Keratinocyte (primary cell): ENCODE data around the gene ADAMTS2. TPM values are rescaled to one million over a fixed set of nuclear protein-coding genes. Genes with fewer than 3 reads are reported as not detected.

Experiments
- DNase-seq: peaks from one replicate; pipeline ENCODE4 v3.0.0-alpha.2; 2011; ENCODE audit warnings: low read depth, missing footprints, low spot score
- FAIRE-seq: peaks from 2 replicates; lab custom pipeline; 2011; peaks lifted over from hg19 to GRCh38; lab: Jason Lieb, UNC
- H2AFZ ChIP-seq: 2 replicates; pipeline ENCODE4 v1.6.0; 2012; ENCODE audit warnings: low read length, control low read depth, inconsistent platforms; ENCODE audit not compliant: control insufficient read depth
- H3K27ac ChIP-seq: 2 replicates; pipeline ENCODE4 v1.5.1; 2011; ENCODE audit warnings: low read length; ENCODE audit not compliant: control insufficient read depth, insufficient read depth
- H3K27me3 ChIP-seq: 3 replicates; pipeline ENCODE4 v1.6.0; 2011; ENCODE audit warnings: low read length; ENCODE audit not compliant: control insufficient read depth, insufficient read depth; ENCODE audit errors: extremely low read depth
- H3K36me3 ChIP-seq, 2 experiments: 2 replicates in 1 of 2; 3 replicates in 1 of 2; pipeline ENCODE4 v1.5.1; 2011; ENCODE audit warnings: low read length in 2 of 2, mild to moderate bottlenecking in 1 of 2; ENCODE audit not compliant: control insufficient read depth in 2 of 2, insufficient read depth in 2 of 2; ENCODE audit errors: extremely low read depth in 1 of 2
- H3K4me1 ChIP-seq: 3 replicates; pipeline ENCODE4 v1.5.1; 2011; ENCODE audit warnings: low read length; ENCODE audit not compliant: control insufficient read depth, insufficient read depth; ENCODE audit errors: extremely low read depth
- H3K4me2 ChIP-seq: 3 replicates; pipeline ENCODE4 v1.6.0; 2011; ENCODE audit warnings: low read depth, low read length; ENCODE audit not compliant: control insufficient read depth, insufficient read depth; ENCODE audit errors: extremely low read depth
- H3K4me3 ChIP-seq, 3 experiments: fragments of 200-600 bp in 1 of 3; sonication (generic) in 1 of 3; 2 replicates in 2 of 3; 3 replicates in 1 of 3; pipeline ENCODE4 v1.5.1; 2011 to 2016; ENCODE audit warnings: low read length in 3 of 3, mild to moderate bottlenecking in 3 of 3, control low read depth in 2 of 3, inconsistent platforms in 1 of 3, low read depth in 1 of 3, mixed read lengths in 1 of 3, mixed run types in 1 of 3, moderate library complexity in 1 of 3; ENCODE audit not compliant: control insufficient read depth in 2 of 3, insufficient read depth in 2 of 3; ENCODE audit errors: extremely low read depth in 1 of 3
- H3K79me2 ChIP-seq: 2 replicates; pipeline ENCODE4 v1.6.0; 2012; ENCODE audit warnings: low read length; ENCODE audit not compliant: control insufficient read depth, insufficient read depth
- H3K9ac ChIP-seq: 3 replicates; pipeline ENCODE4 v1.6.0; 2011; ENCODE audit warnings: low read length; ENCODE audit not compliant: control insufficient read depth, insufficient read depth; ENCODE audit errors: extremely low read depth
- H3K9me1 ChIP-seq: 3 replicates; pipeline ENCODE4 v1.6.0; 2011; ENCODE audit warnings: low read length; ENCODE audit not compliant: control insufficient read depth, insufficient read depth; ENCODE audit errors: extremely low read depth
- H3K9me3 ChIP-seq: 2 replicates; pipeline ENCODE4 v1.5.1; 2012; ENCODE audit warnings: low read depth, low read length; ENCODE audit not compliant: control insufficient read depth
- H4K20me1 ChIP-seq: 3 replicates; pipeline ENCODE4 v1.6.0; 2011; ENCODE audit warnings: low read length; ENCODE audit not compliant: control insufficient read depth, insufficient read depth; ENCODE audit errors: extremely low read depth
- CTCF ChIP-seq, 3 experiments: IDR thresholded peaks in 1 of 3; conservative IDR thresholded peaks in 1 of 3; optimal IDR thresholded peaks in 1 of 3; 2 replicates in 2 of 3; 3 replicates in 1 of 3; pipeline versions ENCODE3 to v1.5.1; 2011; ENCODE audit warnings: low read length in 3 of 3, mild to moderate bottlenecking in 3 of 3, moderate library complexity in 2 of 3, control low read depth in 1 of 3, inconsistent platforms in 1 of 3; ENCODE audit not compliant: insufficient read depth in 2 of 3; ENCODE audit errors: extremely low read depth in 1 of 3
- EZH2 ChIP-seq: IDR thresholded peaks from one replicate; pipeline ENCODE4 v1.6.1; 2012; ENCODE audit warnings: inconsistent platforms, mild to moderate bottlenecking, low read length, moderate library complexity
- dilution Hi-C: fragments of 300-500 bp; cut with MboI; formaldehyde crosslinking; loops from one replicate; pipeline ENCODE4 v1.7.0; 2020; ENCODE audit warnings: low sequenced_read_pairs; ENCODE audit not compliant: extremely low pct_ligation_motif_present
- polyA minus RNA-seq, 3 experiments: library from RNA; depleted of rRNA, polyadenylated mRNA; stranded (reverse); fragments of >200 nt; gene quantifications; 1 replicate in 1 of 3; 2 replicates in 1 of 3; 3 replicates in 1 of 3; pipeline ENCODE4 v1.2.3, GENCODE V29; 2011
- polyA plus RNA-seq, 5 experiments: library from polyadenylated mRNA; depleted of rRNA in 3 of 5; stranded (reverse) in 3 of 5; stranded (forward) in 1 of 5; unstranded in 1 of 5; fragments of >200 nt; gene quantifications; 1 replicate in 1 of 5; 2 replicates in 3 of 5; 3 replicates in 1 of 5; pipeline versions ENCODE4 v1.2.1 to v1.2.3, GENCODE V29; 2011 to 2012; ENCODE audit warnings: missing spikeins in 2 of 5, low read depth in 1 of 5, low replicate concordance in 1 of 5

Gene ADAMTS2
- polyA plus RNA-seq = not detected in 3 replicates
- not detected for polyA plus RNA-seq (2011; ENCODE audit: low read depth)
- 0.03 TPM in 1 of 2 replicates, not detected in the other for polyA plus RNA-seq (2011; cell fraction: cytosol; rRNA removed)
- not detected in 2 replicates for polyA plus RNA-seq (2011; cell fraction: nucleus; rRNA removed)
- polyA plus RNA-seq (2012; ENCODE audit: low replicate concordance) = not detected in 2 replicates
- 0.07 TPM in 1 of 3 replicates, not detected in the others for polyA minus RNA-seq
- not detected for polyA minus RNA-seq (2011; cell fraction: cytosol; rRNA and poly(A)+ RNA removed)
- not detected in 2 replicates for polyA minus RNA-seq (2011; cell fraction: nucleus; rRNA and poly(A)+ RNA removed)

- H3K27me3 ChIP-seq = peaks cover 42% of the 10 kb centered on the region
- H3K4me3 ChIP-seq = no peak within 1 kb of the TSS
- H4K20me1 ChIP-seq = no peaks in the 10 kb centered on the region
- H3K9me1 ChIP-seq = no peaks in the 10 kb centered on the region
- TF ChIP-seq EZH2 = peak; percentile 78
- no peak for TF ChIP-seq CTCF (optimal IDR thresholded peaks at IDR 0.05 in 1 of 3, IDR thresholded peaks at IDR 0.05 in 1 of 3, conservative IDR thresholded peaks at IDR 0.05 in 1 of 3; ENCODE audit: extremely low read depth in 1 of 3, insufficient read depth in 2 of 3, low read length in 3 of 3)
- H3K4me2 ChIP-seq = no peak within 1 kb of the TSS
- H2AFZ ChIP-seq = no peak within 1 kb of the TSS
- no peak within 1 kb of the TSS for H3K9ac ChIP-seq
- FAIRE-seq (no peak), DNase-seq (no peak)
- no peaks in the 10 kb centered on the region for H3K9me3 ChIP-seq
- no peaks in the 10 kb centered on the region for H3K36me3 ChIP-seq
- H3K79me2 ChIP-seq = no peaks in the 10 kb centered on the region
- H3K27ac ChIP-seq = no peak within 1 kb of the TSS
- no peaks in the 10 kb centered on the region for H3K4me1 ChIP-seq
- dilution Hi-C loops = no loop called here
Observed at GRCh38 chr5:179345433-179346321, at the start of gene ADAMTS2. ADAMTS2 (minus strand) TSS chr5:179345461; CDS start chr5:179345328, 133 bp downstream.

GRCh38 chr5:179393078-179393477 lies 47.8 kb upstream of the ADAMTS2 start:
- Histone ChIP-seq H3K4me3 (no peak overlapping the region), H3K27me3 (no peaks in the 10 kb centered on the region), H2AFZ (no peak overlapping the region), H3K36me3 (no peaks in the 10 kb centered on the region), H3K4me2 (no peak overlapping the region), H3K9ac (no peak overlapping the region), H3K4me1 (no peaks in the 10 kb centered on the region), H4K20me1 (no peaks in the 10 kb centered on the region), H3K9me3 (no peaks in the 10 kb centered on the region), H3K9me1 (no peaks in the 10 kb centered on the region), H3K79me2 (no peaks in the 10 kb centered on the region), H3K27ac (no peak overlapping the region)
- FAIRE-seq = no peak
- TF ChIP-seq CTCF (optimal IDR thresholded peaks at IDR 0.05 in 1 of 3, IDR thresholded peaks at IDR 0.05 in 1 of 3, conservative IDR thresholded peaks at IDR 0.05 in 1 of 3; ENCODE audit: extremely low read depth in 1 of 3, insufficient read depth in 2 of 3, low read length in 3 of 3) = no peak
- no peak for TF ChIP-seq EZH2
- DNase-seq = no peak
- dilution Hi-C loops = no loop called here
